Stimulated activated CD4-positive, alpha-beta T cell treated with anti-CD3 and anti-CD28 coated beads, Interleukin-1b, Interleukin-23, amount 100 ng/mL, for 1 hour (primary cell): Measurements from ENCODE around the gene SAMD11.
A peak's percentile ranks its signal among the peaks of the same experiment; 100 is the strongest.

Experiments
- DNase-seq, 2 donors: peaks; one replicate each; pipeline ENCODE4 v3.0.0-alpha.2; 2020; ENCODE audit warnings: low read depth in 2 of 2

SAMD11 gene

GRCh38 chr1:962381-963300 lies 38.9 kb downstream of the SAMD11 start:
- no peak for DNase-seq

DNA sequence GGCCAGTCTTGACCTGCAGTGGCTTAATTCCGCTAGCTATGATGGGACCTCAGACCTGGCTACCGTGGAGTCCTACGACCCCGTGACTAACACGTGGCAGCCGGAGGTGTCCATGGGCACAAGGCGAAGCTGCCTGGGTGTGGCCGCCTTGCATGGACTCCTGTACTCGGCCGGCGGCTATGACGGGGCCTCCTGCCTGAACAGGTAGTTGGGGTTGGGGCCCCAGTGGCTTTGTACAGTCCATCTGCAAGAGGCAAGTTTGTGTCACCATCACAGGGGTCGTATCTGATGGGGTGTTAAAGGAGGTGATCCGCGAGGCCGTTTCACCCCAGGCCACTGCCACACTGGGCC lies 39.6 kb downstream of the SAMD11 start:
- no peak for DNase-seq

DNA sequence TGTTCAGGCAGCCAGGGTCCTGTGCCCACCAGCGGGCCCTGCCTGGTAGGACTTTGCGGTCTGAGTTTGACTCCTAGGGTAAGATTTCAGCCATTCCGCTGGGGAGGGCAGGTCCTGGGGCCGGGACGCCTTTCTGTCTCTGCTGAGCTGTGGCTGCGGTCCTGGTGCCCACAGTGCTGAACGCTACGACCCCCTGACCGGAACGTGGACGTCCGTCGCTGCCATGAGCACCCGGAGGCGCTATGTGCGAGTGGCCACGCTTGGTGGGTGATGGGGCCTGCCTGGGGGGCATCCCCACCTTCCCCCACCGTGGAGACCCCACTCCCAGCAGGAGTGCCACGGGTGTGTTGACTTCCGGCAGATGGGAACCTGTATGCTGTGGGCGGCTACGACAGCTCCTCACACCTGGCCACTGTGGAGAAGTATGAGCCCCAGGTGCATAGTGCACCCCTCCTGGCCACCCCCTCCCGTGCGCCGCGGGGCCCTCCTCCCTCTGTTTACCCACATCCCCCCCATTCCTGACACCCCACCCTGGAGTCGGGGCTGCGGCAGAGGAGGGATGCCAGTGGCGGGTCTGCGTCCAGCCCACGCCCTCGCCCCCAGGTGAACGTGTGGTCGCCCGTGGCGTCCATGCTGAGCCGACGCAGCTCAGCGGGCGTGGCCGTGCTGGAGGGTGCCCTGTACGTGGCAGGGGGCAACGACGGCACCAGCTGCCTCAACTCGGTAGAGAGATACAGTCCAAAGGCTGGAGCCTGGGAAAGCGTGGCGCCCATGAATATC lies 40.2 kb downstream of the SAMD11 start:
- DNase-seq: no peak

DNA sequence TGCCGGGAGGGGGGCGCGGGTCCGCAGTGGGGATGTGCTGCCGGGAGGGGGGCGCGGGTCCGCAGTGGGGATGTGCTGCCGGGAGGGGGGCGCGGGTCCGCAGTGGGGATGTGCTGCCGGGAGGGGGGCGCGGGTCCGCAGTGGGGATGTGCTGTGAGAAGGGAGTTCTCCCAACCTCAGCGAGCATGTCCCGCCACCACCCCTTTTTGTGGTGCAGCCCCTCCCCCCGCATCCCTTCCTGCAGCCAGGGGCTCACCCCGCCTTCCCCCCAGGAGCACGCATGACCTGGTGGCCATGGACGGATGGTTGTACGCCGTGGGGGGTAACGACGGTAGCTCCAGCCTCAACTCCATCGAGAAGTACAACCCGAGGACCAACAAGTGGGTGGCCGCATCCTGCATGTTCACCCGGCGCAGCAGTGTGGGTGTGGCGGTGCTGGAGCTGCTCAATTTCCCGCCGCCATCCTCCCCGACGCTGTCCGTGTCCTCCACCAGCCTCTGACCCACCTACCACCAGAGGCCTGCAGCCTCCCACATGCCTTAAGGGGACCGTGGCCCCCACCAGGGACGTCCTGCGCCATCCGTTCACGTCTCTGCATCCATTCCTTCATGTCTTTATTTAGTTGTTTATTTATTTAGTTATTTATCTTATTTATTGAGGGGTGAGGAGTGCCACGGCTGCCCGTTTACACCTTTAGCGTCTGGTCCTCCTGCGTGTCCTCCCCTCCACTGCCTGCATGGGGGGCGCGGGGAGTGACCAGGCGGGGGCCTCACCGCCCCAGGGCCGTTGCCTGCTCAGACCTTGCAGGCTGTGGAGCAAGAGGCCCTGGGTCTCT lies 41.2 kb downstream of the SAMD11 start:
- no peak for DNase-seq

GRCh38 chr1:965526-966134 lies 41.9 kb downstream of the SAMD11 start:
- no peak for DNase-seq

DNA sequence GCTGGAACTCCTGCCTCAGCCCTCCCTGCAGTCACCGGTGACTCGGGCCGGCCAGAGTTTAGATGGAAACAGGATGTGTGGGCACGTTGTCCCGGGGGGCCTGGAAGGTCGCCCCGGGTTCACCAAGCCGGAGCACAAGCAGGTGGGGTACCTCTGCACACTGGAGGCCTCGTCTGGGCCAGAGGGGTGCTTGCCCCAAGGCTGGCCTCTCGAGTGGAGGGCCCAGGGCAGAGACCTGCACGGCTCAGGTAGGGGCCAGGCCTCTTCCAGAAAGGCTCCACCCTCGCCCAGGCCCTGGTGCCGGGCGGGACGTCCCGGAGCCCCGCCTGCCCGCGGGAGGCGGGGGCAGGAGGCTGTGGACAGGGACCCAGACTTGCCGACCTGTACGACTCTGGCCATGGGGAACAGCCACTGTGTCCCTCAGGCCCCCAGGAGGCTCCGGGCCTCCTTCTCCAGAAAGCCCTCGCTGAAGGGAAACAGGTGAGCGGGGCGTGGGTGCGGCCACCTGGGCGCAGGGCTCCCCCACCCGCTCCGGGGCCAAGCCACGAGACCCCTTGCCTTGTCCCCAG lies 42.5 kb downstream of the SAMD11 start, which contains the start of gene PLEKHN1:
PLEKHN1 (plus strand) TSS at position 348 of the 569 bp plus-strand sequence; CDS start at position 398, 50 bp downstream.
- no peak for DNase-seq

GRCh38 chr1:966704-967300 lies 43.1 kb downstream of the SAMD11 start:
- peak; percentile 52 to 76 for DNase-seq

- DNase-seq: no peak
These were observed 44.0 kb downstream of the SAMD11 start for GRCh38 chr1:967466-968343.

GRCh38 chr1:969260-969855 lies 45.6 kb downstream of the SAMD11 start:
- DNase-seq: no peak

DNA sequence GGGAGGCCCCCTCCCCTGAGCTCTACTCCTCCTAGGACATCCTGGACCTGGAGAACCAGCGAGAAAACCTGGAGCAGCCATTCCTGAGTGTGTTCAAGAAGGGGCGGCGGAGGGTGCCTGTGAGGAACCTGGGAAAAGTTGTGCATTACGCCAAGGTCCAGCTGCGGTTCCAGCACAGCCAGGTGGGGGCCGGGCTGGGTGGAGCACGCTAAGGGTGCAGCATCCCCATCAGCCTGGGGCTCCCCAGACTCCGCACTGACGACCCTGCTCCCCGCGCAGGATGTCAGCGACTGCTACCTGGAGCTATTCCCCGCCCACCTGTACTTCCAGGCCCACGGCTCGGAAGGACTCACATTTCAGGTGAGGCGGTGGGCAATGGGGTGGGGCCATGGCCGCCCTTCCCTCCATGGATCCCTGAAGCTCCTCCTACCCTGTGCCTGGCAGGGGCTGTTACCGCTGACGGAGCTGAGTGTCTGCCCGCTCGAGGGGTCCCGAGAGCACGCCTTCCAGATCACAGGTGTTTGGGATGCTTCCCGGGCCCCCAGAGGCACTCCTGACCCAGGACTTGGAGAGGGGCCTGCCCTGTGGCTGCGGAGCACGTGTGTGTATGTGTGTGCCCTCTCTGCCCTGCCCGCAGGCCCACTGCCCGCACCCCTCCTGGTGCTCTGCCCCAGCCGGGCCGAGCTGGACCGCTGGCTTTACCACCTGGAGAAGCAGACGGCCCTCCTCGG lies 46.7 kb downstream of the SAMD11 start:
- DNase-seq: no peak

DNA sequence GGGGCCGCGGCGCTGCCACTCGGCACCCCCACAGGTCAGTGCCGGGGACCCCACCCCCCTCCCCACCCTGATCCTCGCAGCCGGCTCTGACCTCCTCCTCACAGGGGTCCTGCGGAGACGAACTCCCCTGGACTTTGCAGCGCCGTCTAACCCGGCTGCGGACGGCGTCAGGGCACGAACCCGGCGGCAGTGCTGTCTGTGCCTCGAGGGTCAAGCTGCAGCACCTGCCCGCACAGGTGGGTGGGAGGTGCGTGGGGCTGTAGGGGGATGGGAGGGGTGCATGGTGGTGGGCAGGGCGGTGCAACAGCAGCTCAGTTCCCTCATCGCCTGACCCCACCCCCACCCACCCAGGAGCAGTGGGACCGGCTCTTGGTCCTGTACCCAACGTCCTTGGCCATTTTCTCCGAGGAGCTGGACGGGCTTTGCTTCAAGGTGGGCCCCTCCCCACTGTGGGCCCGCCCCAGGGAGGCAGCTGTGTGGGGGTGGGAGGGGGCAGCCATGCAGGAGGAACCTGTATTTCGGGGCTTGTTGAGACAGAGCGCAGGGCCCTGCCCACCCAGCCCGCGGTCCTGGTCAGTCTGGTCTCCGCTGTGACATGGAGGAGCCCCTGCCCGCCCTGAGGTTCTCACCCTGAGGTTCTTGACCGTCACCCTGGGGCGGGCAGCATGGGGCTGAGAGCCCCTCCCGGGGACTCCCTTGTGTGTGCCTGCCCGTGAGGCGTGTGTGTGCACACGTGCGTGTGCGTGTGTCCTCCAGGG lies 47.4 kb downstream of the SAMD11 start:
- no peak for DNase-seq

GRCh38 chr1:971751-972506 lies 48.2 kb downstream of the SAMD11 start:
- no peak for DNase-seq

DNA sequence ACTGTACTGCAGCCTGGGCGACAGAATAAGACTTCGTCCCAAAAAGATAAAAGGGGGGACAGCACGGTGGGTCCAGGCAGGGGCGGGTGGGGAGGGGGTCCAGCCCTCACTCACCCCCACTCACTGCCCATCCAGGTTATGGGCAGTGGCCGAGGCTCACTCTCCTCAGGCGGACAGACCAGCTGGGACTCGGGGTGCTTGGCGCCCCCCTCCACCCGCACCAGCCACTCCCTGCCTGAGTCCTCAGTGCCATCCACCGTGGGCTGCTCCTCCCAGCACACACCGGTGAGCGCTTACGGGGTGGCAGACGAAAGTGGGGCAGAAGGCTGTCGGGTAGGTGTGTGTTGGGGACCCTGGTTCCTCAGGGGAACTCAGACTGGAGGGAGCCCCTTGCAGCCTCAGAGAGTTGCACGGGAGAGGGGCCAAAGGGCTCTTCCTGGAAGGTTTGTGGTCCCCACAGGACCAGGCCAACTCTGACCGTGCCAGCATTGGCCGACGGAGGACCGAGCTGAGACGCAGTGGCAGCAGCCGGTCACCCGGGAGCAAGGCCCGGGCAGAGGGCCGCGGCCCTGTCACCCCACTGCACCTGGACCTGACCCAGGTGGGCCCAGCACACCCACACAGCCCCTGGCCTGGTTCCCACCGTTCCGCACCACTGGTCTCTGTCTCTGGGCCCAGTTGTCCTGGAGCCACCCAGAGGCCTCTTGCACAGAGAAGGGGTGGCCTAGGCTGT lies 49.2 kb downstream of the SAMD11 start:
- no peak for DNase-seq

DNA sequence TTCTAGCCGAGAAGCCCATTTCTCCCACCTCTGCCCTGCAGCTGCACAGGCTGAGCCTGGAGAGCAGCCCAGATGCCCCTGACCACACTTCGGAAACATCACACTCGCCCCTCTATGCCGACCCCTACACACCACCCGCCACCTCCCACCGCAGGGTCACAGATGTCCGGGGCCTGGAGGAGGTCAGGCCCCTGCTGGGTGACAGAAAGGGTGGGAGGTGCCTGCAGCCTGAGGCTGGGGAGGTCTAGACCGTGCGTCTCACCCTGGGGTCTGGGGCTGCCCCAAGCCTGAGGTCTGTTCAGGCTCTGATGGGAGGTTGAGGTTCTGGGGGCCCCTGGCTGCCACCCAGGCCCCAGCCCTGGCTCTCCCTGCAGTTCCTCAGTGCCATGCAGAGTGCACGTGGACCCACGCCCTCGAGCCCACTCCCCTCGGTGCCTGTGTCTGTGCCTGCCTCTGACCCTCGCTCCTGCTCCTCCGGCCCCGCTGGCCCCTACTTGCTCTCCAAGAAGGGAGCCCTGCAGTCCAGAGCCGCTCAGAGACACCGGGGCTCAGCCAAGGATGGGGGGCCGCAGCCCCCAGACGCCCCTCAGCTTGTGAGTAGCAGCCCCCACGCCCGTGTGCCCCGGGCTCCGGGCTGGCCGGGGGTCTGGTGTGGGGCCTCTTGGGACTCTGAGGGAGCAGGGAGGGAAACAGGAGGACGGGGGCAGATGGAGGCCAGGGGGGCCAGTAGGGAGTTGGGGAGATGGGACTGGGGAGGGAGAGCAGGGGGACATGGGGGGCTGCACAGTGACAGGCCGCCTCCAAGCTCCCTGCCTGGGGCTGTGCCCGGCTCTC lies 50.0 kb downstream of the SAMD11 start:
- DNase-seq: no peak

DNA sequence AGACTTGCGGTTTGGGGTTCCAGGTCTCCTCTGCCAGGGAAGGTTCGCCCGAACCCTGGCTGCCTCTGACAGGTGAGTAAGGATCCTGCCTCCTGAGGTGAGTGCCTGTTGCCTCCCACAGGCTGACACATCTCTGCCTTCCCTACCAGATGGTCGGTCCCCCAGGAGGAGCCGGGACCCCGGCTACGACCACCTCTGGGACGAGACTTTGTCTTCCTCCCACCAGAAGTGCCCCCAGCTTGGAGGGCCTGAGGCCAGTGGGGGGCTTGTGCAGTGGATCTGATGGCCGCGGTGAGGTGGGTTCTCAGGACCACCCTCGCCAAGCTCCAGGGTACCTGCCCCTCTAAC lies 50.5 kb downstream of the SAMD11 start:
- DNase-seq: no peak
